Measurements from ENCODE around the gene SDK2.
A peak's percentile ranks its signal among the peaks of the same experiment; 100 is the strongest.

Gene SDK2

GRCh38 chr17:73584049-73584448 lies 60.2 kb downstream of the SDK2 start:
- no peak for DNase-seq

- no peak for DNase-seq
Measured at GRCh38 chr17:73582821-73583220, 61.4 kb downstream of the SDK2 start.

GRCh38 chr17:73582359-73582758 lies 61.9 kb downstream of the SDK2 start:
- no peak for DNase-seq

GRCh38 chr17:73581379-73581778 lies 62.9 kb downstream of the SDK2 start:
- no peak for DNase-seq

- no peak for DNase-seq
Measured at GRCh38 chr17:73580073-73580710, 64.1 kb downstream of the SDK2 start.

GRCh38 chr17:73576556-73577098 lies 67.6 kb downstream of the SDK2 start:
- no peak for DNase-seq

- DNase-seq, result no peak
Measured at GRCh38 chr17:73575470-73576221, 68.6 kb downstream of the SDK2 start.

GRCh38 chr17:73571511-73572130 lies 72.6 kb downstream of the SDK2 start:
- DNase-seq, result no peak

- DNase-seq, result no peak
Measured at GRCh38 chr17:73569762-73570319, 74.4 kb downstream of the SDK2 start.

- no peak for DNase-seq
Measured at GRCh38 chr17:73568934-73569333, 75.3 kb downstream of the SDK2 start.

GRCh38 chr17:73566905-73567782 lies 77.1 kb downstream of the SDK2 start:
- DNase-seq, result peak; percentile 34

- DNase-seq, result no peak
Measured at GRCh38 chr17:73564843-73565242, 79.4 kb downstream of the SDK2 start.

GRCh38 chr17:73562896-73563295 lies 81.3 kb downstream of the SDK2 start:
- DNase-seq, result no peak

- no peak for DNase-seq
Measured at GRCh38 chr17:73561111-73561510, 83.1 kb downstream of the SDK2 start.

- no peak for DNase-seq
Measured at GRCh38 chr17:73560661-73561060, 83.6 kb downstream of the SDK2 start.

- no peak for DNase-seq
Measured at GRCh38 chr17:73559532-73559931, 84.7 kb downstream of the SDK2 start.

GRCh38 chr17:73555199-73555960 lies 88.9 kb downstream of the SDK2 start:
- DNase-seq, result no peak

- DNase-seq, result no peak
Measured at GRCh38 chr17:73554498-73554897, 89.7 kb downstream of the SDK2 start.

GRCh38 chr17:73553311-73553710 lies 90.9 kb downstream of the SDK2 start:
- no peak for DNase-seq

- DNase-seq, result no peak
Measured at GRCh38 chr17:73552300-73553048, 91.8 kb downstream of the SDK2 start.

GRCh38 chr17:73551759-73552158 lies 92.5 kb downstream of the SDK2 start:
- no peak for DNase-seq

Measured in CD4-positive, alpha-beta T cell treated with Interleukin-17A for 4 hours (primary cell).